ENCODE results near the gene UGT2A3.

DNA sequence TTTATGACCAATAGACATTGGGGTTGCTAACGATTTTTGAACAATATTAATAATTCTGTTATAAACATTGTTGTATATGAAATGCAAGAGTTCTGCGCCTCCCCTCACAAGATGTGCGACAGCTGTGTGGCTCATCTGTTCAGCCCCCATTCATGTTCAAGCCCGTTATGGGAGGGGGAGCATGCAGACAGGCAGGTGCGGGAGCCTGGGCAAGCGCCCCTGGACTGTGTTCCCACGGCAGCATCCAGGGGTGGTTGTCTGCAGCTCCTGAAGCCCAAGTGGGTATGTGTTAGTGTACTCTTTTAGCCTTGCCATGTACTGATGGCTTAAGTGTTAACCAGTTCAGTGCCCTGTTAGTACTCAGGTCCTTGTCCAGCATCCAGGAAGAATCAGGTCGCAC, 34.6 kb downstream of the UGT2A3 start:
- TF ChIP-seq EZH2phosphoT487 (IDR thresholded peaks at IDR 0.05; ENCODE audit: low read depth, severe bottlenecking, unreplicated experiment) (no peak), CTCF (IDR thresholded peaks at IDR 0.05; ENCODE audit: poor library complexity) (no peak), EZH2 (IDR thresholded peaks at IDR 0.05; ENCODE audit: borderline replicate concordance) (no peak)
